Epidermal melanocyte (primary cell): ENCODE measurements around the gene ALG2.

Experiments used
- DNase-seq: peaks from one replicate; pipeline ENCODE4 v3.0.0; 2011; ENCODE audit warnings: low spot score; ENCODE audit not compliant: insufficient read length

Gene ALG2, protein sequence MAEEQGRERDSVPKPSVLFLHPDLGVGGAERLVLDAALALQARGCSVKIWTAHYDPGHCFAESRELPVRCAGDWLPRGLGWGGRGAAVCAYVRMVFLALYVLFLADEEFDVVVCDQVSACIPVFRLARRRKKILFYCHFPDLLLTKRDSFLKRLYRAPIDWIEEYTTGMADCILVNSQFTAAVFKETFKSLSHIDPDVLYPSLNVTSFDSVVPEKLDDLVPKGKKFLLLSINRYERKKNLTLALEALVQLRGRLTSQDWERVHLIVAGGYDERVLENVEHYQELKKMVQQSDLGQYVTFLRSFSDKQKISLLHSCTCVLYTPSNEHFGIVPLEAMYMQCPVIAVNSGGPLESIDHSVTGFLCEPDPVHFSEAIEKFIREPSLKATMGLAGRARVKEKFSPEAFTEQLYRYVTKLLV

GRCh38 chr9:99221621-99222415 lies at the start of gene ALG2, which contains the start of gene SEC61B:
Gene ALG2 (minus strand): TSS chr9:99221942. CDS start chr9:99221894, 48 bp downstream.
Gene SEC61B (plus strand): TSS chr9:99222282. CDS start chr9:99222364, 82 bp downstream.
- peak; percentile 97 for DNase-seq

DNA sequence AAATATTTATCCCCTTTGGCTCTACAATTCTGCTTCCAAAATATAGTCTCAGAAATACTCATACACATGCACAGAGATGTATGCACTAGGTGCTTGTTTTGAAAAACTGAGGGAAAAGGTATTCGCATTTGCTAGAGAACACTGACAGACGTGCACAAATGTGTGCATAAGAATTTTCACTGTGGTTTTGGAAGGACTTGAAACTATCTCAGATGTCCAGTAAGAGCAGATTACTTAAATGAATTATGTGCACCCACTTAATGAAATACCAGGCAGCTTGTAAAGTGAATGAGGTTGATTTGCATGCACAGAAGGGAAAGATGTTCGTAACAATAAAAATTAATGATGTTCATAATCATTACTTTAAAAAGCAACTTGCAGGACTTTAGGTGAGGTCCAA lies 48.7 kb upstream of the ALG2 start:
- no peak for DNase-seq

- no peak for DNase-seq
These were observed 47.7 kb upstream of the ALG2 start for GRCh38 chr9:99269416-99269815.

GRCh38 chr9:99266255-99267023 lies 44.7 kb upstream of the ALG2 start:
- DNase-seq, result no peak

- DNase-seq, result no peak
These were observed 43.9 kb upstream of the ALG2 start for GRCh38 chr9:99265691-99266090.

DNA sequence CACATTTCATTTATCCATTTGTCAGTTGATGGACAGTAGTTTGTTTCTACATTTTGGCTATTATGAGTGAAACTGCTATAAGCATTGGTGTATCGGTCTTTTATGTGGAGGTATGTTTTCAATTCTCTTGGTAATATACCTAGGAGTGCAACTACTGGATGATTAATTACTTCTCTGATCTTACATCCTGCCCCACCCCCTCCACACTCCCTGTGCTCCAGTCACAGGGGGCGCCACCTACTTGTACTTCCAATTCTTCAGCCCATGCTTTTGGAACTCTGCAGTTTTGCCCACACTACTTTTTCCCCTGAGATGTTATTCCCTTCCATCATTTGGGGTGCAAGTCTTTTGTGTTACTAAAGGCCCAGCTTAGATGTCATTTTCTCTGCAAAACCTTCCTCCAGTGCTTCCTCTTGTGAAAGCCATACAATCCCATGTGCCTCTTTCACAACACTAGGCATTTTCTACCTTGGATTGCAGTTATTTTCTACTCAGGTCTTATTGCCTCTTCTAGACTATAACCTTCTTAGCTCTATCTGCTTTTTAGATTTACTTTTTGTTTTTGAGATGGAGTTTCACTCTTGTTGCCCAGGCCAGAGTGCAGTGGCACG lies 42.4 kb upstream of the ALG2 start:
- no peak for DNase-seq

GRCh38 chr9:99262949-99263418 lies 41.2 kb upstream of the ALG2 start:
- DNase-seq, result no peak

GRCh38 chr9:99261923-99262322 lies 40.2 kb upstream of the ALG2 start:
- no peak for DNase-seq

GRCh38 chr9:99259231-99259918 lies 37.6 kb upstream of the ALG2 start:
- no peak for DNase-seq

- DNase-seq, result no peak
These were observed 36.1 kb upstream of the ALG2 start for GRCh38 chr9:99257723-99258389.

- no peak for DNase-seq
These were observed 33.9 kb upstream of the ALG2 start for GRCh38 chr9:99255651-99256050.

- DNase-seq, result no peak
These were observed 32.2 kb upstream of the ALG2 start for GRCh38 chr9:99253772-99254431.

- DNase-seq, result no peak
These were observed 31.4 kb upstream of the ALG2 start for GRCh38 chr9:99253134-99253533.

DNA sequence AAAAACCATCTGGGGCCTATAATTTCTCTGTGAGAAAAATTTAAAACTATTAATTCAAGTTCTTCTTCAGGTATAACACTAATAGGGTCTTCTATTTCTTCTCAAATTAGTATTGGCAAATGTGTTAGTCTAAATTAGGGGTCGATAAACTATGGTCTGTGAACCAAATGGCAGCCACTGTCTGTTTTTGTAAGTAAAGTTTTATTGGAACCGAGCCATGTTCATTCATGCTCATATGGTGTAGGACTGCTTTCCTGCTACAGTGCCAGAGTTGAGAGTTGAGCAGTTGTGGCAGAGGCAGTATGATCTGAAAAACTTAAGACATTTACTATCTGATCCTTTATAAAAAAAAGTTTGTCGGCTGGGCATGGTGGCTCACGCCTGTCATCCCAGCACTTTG lies 29.4 kb upstream of the ALG2 start:
- no peak for DNase-seq

DNA sequence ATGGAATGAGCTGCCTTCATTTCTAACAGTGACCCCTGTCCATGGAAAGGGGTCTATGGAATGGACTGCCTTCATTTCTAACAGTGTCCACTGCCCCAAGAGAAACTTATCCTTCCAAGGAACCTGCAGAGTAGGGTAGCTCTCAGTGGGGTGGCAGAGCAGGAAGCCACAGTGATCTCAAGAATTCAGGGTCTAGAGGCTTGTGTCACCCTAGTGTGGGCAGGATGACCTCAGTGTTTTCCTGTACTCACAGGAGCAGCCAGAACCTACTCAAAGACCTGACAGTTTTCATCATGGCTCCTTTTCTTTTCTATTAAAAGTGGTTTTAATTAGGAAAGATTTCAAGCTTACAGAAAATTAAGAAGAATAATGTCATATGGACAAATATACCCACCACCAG lies 27.9 kb upstream of the ALG2 start:
- no peak for DNase-seq

GRCh38 chr9:99244344-99245260 lies 22.9 kb upstream of the ALG2 start:
- no peak for DNase-seq

DNA sequence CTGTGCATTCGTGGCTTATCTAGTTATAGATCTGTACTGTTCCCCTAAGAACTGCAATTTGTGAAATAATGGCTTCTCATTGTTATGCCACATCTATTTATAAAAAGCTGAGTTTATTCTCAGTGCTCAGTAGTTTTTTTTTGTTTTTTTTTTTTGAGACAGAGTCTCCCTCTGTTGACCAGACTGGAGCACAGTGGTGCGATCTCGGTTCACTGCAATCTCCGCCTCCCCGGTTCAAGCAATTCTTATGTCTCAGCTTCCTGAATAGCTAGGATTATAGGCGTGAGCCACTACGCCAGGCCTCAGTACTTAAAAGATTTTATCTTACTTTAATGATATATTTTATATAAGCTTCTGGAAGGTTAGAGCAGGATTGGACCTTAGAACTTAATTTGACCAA lies 19.4 kb upstream of the ALG2 start:
- DNase-seq, result no peak

GRCh38 chr9:99239341-99240060 lies 17.8 kb upstream of the ALG2 start:
- no peak for DNase-seq
